H54 (cell line): ENCODE results near the gene CYYR1.

Experiments used
- DNase-seq: peaks from one replicate; pipeline ENCODE4 v3.0.0; 2011; ENCODE audit warnings: low spot score, mixed read lengths; ENCODE audit not compliant: insufficient read length
- FAIRE-seq: peaks from 3 replicates; lab custom pipeline; 2011; peaks lifted over from hg19 to GRCh38; lab: Jason Lieb, UNC
- POLR2A ChIP-seq: IDR thresholded peaks from 2 replicates; pipeline ENCODE4 v1.6.1; 2011; ENCODE audit warnings: low read depth, mild to moderate bottlenecking, low read length

Gene CYYR1

DNA sequence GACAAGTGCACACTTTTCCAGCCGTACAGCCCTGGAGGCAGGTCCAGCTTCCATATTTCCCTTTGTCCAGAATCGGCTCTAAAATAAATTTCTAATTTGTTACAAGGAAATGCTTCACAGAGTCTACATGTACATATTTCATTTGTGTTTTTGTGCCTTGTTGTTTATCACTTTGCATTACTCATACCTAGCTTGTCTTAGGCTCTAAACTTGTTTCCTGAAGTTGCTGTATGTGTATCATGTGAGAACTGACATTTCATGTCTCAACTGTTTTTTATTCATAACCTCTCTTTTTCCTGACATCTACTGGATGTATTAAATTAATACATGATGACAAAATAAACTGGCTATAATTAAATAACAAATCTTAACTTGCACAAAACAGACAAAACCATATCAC lies 7.5 kb downstream of the CYYR1 start:
- FAIRE-seq (no peak), DNase-seq (no peak)
- TF ChIP-seq POLR2A, result no peak

DNA sequence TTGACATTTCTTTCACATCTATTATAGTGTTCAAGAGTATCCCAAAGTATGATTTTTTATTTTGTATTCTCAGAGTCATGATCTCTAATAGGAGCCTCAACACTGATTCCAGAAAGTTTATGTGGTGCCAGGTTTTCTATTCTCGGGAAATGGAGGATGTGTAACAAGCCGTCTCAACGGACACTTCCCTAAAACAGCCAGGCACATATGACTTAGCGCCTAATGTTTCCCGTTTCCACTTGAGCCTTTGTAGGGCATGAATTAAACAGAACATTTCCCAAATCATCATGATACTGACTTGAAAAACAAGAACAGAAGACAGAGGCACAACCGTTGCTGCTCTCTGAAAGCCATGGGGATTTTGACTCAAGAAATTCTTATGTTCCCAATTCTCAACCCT lies 8.0 kb downstream of the CYYR1 start:
- DNase-seq, result no peak
- no peak for FAIRE-seq
- no peak for TF ChIP-seq POLR2A

DNA sequence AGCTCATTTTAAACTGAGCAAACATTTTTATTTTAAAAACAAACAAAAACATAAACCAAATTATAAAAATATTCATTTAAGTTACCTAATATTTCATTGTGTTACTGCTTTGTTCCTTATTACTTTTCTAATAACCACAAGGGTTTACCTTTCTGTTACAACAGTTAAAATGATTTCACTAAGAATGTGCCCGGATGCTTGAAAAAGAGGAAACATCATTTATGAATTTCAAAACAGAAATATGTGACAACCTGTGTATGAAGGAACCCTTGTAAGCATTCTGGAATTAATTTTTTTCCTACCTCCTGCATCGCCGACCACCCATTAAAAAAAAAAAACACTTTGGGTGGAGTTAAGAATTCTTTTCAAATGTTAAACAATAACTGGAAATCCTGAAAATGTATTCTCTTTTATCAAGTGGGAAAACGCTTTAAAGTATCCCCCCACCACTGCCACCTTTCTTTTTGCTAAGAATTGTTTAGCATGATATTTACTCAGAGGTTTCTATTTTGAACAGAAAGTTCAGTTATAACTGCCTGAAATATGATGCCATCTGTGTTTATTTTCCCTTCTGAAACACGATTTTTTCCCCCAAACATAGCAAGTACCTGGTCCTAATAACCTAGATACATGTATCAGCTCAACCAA lies 9.1 kb downstream of the CYYR1 start:
- no peak for FAIRE-seq
- no peak for DNase-seq
- no peak for TF ChIP-seq POLR2A

DNA sequence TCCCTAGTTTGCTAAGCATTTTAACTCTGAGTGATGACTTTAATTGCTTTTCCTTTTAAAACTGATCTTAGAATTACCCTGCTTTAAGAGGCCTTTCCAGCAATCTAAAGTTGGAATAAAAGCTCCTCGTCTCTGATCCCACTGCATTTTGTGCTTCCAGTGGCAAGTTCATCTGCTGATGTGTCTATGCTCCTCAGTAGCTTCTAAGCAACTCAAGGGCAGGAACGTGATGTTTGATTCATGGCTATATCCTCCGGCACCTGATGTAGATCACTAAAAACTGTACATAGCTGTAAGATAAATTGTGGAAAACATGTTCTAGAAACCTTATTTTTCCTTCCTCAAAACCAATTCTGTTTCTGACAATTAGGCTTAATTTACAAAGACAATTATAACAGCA lies 12.5 kb downstream of the CYYR1 start:
- FAIRE-seq (no peak), DNase-seq (no peak)
- no peak for TF ChIP-seq POLR2A

DNA sequence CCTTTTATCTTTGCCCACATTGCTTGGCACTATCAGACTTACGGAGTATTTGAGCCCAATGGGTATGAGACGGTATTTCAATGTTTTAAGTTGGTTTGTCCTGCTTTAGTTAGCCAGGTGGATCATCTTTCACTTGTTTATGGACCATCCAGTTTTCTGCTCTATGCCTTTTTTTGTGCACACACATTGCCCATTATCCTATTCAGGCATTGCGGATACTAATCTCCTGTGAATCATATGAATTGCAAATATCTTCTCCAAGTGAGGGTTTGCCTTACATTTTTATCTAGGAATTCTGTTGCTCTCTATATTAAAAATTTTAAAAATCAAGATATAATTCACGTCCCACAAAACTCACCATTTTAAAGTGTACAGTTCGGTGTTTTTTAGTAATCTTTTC lies 14.0 kb downstream of the CYYR1 start:
- no peak for DNase-seq
- no peak for TF ChIP-seq POLR2A
- no peak for FAIRE-seq

DNA sequence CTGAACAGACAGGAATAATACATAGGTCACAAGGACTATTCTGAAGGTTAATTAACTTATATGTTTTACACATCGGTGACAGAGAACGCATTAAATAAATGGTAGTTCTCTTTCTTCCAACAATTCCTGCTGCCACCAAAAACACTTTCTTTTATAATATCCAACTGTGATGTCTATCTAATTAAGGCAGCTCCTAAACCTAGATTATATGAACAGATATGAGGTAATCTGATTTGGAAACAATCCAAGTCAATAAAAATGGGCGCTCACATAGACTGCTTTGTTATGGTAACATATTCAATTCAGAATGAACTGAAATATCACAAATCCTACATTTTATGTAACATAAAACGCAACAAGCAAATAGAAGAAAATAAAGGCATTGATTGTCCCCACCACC lies 16.0 kb downstream of the CYYR1 start:
- FAIRE-seq (no peak), DNase-seq (no peak)
- TF ChIP-seq POLR2A, result no peak

DNA sequence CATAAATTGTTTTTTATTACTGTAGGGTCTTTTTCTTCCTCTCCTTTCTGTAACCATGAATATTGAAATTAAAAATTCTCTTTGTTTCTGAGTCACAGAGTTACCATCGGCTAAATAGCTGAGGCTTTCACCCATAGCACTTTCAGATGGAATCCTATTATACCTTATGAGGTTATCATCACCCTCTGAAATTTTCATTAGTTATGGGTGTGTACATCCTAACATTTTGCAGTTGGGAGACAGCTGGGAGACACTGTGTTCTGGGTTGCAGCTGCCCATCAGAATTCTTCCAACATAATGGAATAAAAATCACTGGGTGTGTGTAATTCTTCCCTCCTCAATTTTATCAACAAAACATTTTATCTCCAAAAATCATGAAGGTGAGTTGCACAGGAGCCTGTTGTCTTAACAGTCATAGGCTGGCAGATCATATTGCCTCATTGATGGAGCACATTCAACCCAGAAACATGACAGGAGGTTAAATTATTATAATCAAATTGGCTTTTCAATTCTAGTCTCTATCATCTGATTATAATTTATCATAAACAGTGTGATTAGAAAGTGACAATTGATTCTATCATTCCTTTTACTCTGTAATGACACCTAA lies 17.4 kb downstream of the CYYR1 start:
- no peak for TF ChIP-seq POLR2A
- no peak for FAIRE-seq
- DNase-seq, result no peak

DNA sequence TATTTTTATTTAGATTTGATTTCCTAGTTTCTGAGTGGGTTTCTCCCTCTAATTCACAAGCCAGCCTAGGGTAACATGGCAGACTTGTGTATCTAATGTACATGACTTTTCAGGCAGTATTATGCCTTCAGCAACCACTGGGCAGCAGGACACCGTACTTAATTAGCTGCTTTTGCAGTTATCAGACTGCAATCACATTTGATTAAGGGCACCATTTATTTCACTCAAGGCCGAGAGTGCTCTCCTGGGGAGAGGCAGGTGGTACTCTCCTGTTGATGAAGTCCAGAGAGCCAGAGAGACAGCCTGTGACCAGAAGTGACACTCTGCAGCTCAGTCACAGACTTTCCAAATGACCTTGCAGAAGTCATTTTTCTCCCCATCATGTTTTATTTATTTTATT lies 18.7 kb downstream of the CYYR1 start:
- FAIRE-seq, result no peak

DNA sequence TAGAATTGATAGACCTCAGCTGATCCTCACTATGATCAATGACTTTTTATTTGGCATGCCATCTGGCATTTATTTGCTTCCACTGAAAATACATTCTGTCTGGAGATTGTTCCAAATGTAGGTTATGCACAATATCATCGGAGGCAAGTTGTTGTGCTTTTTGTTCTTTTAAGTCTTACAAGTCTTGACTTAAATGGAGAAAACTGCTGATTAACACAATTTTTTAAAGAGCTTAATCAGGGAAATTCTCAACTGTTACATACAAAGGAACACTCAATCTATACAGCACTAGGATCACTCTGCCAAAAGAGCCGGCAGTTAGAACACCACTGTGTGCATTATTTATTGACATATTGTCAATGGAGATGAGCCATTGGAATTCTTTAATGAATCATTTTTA lies 19.2 kb downstream of the CYYR1 start:
- FAIRE-seq, result no peak
- TF ChIP-seq POLR2A, result no peak

More for the DNA sequence above, 18.7 kb downstream of the CYYR1 start:
- no peak for DNase-seq
- no peak for TF ChIP-seq POLR2A

DNA sequence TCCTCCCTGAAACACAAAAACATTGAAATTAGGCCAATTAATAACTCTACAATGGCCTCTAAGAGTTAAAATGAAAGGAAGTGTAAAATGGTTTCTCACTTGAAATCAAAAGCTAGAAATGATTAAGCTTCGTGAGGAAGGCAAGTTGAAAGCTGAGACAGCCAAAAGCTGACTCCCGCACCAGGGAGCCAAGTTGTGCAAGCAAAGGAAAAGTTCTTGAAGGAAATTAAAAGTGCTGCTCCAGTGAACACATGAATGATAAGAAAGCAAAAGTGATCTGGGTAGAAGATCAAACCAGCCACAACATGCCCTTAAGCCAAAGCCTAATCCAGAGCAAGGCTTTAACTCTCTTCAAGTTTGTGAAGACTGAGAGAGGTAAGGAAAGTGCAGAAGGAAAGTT lies 22.8 kb downstream of the CYYR1 start:
- no peak for TF ChIP-seq POLR2A
- DNase-seq (no peak), FAIRE-seq (no peak)

More for the DNA sequence above, 19.2 kb downstream of the CYYR1 start:
- no peak for DNase-seq

DNA sequence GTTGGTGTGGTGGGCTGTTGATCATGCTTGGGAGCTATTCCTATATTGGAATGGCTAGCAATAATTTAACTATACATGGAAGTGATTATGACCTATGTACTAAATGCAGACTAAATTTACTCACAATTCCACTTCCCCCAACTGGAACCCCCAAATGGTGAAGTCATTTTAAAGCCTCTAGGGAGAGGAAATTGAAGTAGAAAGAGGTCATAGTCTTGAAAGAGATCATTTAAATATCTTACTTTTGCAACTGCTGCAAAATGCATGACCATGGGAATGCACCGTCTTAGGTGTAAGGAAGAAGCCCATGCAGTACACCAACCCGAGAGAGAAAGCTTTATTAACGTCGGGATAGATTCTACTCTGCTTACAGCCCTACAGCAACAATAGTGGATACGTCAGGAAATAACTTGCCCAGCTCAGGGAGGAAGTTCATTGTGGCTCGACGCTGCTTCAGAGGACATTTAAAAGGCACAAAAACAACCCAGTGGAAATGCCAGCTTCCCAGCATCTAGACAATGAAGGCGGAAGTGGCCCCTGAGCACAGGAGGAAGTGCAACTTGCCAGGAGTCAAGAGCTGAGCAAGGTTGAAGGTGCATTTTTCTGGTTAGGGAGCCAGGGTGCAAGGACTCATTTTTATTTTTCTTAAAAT lies 26.5 kb downstream of the CYYR1 start:
- no peak for DNase-seq
- FAIRE-seq, result no peak
- no peak for TF ChIP-seq POLR2A

DNA sequence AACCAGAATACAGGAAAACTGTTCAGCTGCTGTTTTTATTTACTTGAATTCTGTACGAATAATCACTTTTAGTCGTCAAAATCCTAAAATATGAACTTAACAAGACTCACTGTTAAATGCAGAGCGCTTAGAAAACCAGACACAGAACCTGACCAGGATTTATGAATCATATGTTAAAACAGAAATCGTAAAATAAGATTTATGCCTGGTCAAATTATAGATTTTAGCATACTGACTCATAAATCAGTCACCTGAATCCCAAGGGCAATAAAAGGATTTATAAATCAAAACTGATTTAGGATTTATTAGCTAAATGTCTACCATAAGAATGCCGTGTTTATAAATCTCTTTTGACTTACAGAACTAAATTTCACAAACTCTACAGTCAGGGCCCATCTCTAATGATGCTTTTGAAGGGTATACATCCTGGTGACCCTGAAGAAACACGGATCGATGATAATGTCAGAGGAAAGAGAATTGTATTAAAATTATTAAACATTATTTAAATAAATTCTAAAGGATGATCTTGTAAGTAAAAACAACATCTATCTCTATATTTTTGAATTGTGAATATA lies 28.8 kb downstream of the CYYR1 start:
- TF ChIP-seq POLR2A, result no peak
- FAIRE-seq, result no peak
- no peak for DNase-seq

DNA sequence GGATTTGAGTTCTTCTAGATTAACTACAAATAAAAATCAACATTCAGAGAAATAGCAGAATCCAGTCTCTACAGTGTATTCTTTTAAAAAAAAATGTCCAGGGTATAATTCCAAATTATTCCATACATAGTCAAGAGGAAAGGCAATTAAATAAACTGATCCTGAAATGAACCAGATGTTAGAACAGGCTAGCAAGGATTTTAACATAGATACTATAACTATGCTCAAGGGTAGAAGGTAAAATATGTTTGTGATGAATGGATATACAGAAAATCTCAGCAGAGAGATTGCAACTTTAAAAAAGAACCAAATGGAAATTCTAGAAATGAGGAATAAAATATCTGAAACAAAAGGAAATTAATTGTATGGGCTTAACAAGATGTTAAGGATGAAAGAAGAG lies 32.4 kb downstream of the CYYR1 start:
- FAIRE-seq (no peak), DNase-seq (no peak)
- TF ChIP-seq POLR2A, result no peak

DNA sequence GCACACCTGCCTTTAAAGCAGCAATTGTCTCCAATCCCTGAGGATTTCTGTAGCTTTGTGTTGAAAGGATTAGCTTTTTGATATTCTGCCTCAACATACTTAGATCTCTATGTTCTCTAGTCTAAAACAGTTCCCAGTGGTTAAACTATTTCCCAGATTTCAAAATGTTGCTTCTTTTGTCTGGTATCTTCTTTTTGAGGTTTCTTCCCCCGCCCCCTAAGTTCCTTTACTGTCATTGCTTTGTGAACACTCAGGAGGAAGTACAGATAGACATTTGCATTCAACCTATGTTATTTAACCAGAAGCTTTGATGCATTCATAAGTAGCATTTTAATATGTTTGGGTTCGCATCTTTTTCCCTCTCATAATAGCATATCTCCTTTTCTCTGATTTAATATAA lies 33.5 kb downstream of the CYYR1 start:
- FAIRE-seq, result no peak

DNA sequence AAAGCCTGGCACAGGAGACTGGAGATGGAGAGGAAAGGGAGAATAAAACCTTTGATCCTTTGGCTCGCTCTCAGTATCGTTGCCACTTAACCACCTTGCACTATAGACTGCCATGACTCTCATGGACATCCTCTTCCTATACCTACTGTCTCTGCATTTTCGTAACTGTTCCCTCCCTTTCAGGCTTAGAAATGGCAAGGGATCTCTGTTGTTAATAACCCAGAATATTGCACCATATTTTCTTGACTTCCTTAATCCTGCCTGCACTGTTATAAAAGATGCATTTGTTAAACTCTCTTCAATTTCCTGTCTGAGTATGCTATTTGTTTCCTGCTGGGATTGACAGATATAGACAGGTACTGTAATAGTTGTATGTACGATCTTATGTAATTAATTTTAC lies 38.6 kb downstream of the CYYR1 start:
- no peak for TF ChIP-seq POLR2A
- no peak for FAIRE-seq
- no peak for DNase-seq

More for the DNA sequence above, 33.5 kb downstream of the CYYR1 start:
- DNase-seq, result no peak
- no peak for TF ChIP-seq POLR2A
